Osteoblast (primary cell): ENCODE measurements around the gene DNAJA3. TPM values are rescaled to one million over a fixed set of nuclear protein-coding genes. Genes with fewer than 3 reads are reported as not detected.

Experiments used
- DNase-seq: peaks from one replicate; pipeline ENCODE4 v3.0.0; 2011; ENCODE audit warnings: low spot score, mixed read lengths; ENCODE audit not compliant: insufficient read length; ENCODE audit errors: missing footprints
- H2AFZ ChIP-seq: 2 replicates; pipeline ENCODE4 v1.6.0; 2011; ENCODE audit warnings: mild to moderate bottlenecking, low read length
- H3K27ac ChIP-seq: 2 replicates; pipeline ENCODE4 v1.5.1; 2011; ENCODE audit warnings: mild to moderate bottlenecking, low read depth, low read length, moderate library complexity
- H3K27me3 ChIP-seq: 2 replicates; pipeline ENCODE4 v1.6.0; 2012; ENCODE audit warnings: mild to moderate bottlenecking, control low read depth, inconsistent platforms, low read length, moderate library complexity; ENCODE audit not compliant: insufficient read depth
- H3K36me3 ChIP-seq: 2 replicates; pipeline ENCODE4 v1.5.1; 2011; ENCODE audit warnings: mild to moderate bottlenecking, low read length, control low read depth, moderate library complexity; ENCODE audit not compliant: insufficient read depth
- H3K4me1 ChIP-seq: 2 replicates; pipeline ENCODE4 v1.5.1; 2011; ENCODE audit warnings: mild to moderate bottlenecking, low read length, control low read depth, moderate library complexity; ENCODE audit not compliant: insufficient read depth
- H3K4me2 ChIP-seq: 2 replicates; pipeline ENCODE4 v1.6.0; 2011; ENCODE audit warnings: mild to moderate bottlenecking, low read length; ENCODE audit not compliant: insufficient read depth
- H3K4me3 ChIP-seq: fragments of 200-600 bp; sonication (generic); 3 replicates; pipeline ENCODE4 v1.5.1; 2012; ENCODE audit warnings: mild to moderate bottlenecking, low read length, inconsistent platforms; ENCODE audit not compliant: insufficient read depth
- H3K79me2 ChIP-seq: 2 replicates; pipeline ENCODE4 v1.6.0; 2012; ENCODE audit warnings: mild to moderate bottlenecking, low read length, control low read depth, inconsistent platforms; ENCODE audit not compliant: insufficient read depth
- H3K9me3 ChIP-seq: 2 replicates; pipeline ENCODE4 v1.5.1; 2011; ENCODE audit warnings: low read depth, low read length, control low read depth
- H4K20me1 ChIP-seq: 2 replicates; pipeline ENCODE4 v1.6.0; 2012; ENCODE audit warnings: mild to moderate bottlenecking, low read length, control low read depth; ENCODE audit not compliant: insufficient read depth
- total RNA-seq: library from RNA; depleted of rRNA; stranded (reverse); fragments of >200 nt; gene quantifications from 2 replicates; pipeline ENCODE4 v1.2.3, GENCODE V29; 2012
- TF ChIP-seq, protein P1 (sequence below): IDR thresholded peaks from 2 replicates; pipeline ENCODE4 v1.5.1; 2011; ENCODE audit warnings: mild to moderate bottlenecking, low read depth, low read length, moderate library complexity; ENCODE audit errors: extremely low read depth

The DNAJA3 gene
- total RNA-seq, 1 donor, result 30.0 TPM

DNA sequence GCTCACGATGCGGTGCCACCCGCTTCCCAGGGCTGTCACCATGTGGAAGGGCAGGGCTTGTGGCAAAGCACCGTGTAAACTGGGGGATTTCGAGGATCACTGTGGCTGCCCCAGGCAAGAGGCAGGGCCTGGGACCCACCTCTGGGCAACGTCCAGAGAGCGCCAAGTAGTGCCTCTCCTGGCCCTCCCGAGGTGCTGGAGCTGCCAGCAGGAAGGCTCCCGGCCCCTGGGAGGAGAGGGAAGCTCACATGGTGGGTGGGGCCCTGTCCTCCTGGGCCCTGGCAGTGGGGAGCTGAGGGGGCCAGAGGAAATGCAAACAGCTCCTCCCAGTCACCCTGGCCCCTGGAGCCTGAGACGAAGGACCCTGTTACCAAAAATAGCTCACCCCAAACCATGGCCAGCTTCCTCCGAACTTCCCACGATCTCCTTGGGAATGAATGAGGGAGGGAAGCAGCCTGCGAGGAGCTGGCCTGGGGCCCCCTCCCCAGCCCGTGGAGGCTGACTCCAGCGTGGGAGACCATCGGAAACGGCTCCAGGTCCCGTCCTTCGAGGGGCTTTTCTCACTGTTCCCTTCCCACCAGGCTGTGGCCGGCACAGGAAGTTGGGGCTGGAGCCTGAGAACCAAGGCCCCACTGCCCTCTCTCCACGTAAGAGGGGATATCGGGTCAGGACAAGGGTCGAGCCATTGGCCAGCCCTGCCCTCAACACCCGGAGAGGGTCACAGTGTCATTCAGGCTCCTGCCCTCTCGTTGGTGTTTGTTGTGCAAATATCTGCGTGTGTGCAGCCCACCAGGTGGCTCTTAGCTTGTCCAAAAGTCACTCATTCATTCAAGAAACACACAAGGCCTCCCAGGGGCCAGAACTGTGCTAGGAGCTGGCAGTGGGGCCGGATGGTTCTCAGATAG, 36.4 kb upstream of the DNAJA3 start:
- H3K9me3 ChIP-seq, result no peaks in the 10 kb centered on the region
- TF ChIP-seq, protein P1, sequence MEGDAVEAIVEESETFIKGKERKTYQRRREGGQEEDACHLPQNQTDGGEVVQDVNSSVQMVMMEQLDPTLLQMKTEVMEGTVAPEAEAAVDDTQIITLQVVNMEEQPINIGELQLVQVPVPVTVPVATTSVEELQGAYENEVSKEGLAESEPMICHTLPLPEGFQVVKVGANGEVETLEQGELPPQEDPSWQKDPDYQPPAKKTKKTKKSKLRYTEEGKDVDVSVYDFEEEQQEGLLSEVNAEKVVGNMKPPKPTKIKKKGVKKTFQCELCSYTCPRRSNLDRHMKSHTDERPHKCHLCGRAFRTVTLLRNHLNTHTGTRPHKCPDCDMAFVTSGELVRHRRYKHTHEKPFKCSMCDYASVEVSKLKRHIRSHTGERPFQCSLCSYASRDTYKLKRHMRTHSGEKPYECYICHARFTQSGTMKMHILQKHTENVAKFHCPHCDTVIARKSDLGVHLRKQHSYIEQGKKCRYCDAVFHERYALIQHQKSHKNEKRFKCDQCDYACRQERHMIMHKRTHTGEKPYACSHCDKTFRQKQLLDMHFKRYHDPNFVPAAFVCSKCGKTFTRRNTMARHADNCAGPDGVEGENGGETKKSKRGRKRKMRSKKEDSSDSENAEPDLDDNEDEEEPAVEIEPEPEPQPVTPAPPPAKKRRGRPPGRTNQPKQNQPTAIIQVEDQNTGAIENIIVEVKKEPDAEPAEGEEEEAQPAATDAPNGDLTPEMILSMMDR, result no peak
- H3K4me1 ChIP-seq, result peaks cover 51% of the 10 kb centered on the region
- H3K79me2 ChIP-seq, result no peaks in the 10 kb centered on the region
- no peak overlapping the region for H2AFZ ChIP-seq
- no peaks in the 10 kb centered on the region for H3K27me3 ChIP-seq
- DNase-seq, result peak; percentile 86
- H3K4me3 ChIP-seq, result no peak overlapping the region
- peaks cover 20% of the 10 kb centered on the region for H4K20me1 ChIP-seq
- no peak overlapping the region for H3K4me2 ChIP-seq
- H3K27ac ChIP-seq, result no peak overlapping the region
- H3K36me3 ChIP-seq, result no peaks in the 10 kb centered on the region

DNA sequence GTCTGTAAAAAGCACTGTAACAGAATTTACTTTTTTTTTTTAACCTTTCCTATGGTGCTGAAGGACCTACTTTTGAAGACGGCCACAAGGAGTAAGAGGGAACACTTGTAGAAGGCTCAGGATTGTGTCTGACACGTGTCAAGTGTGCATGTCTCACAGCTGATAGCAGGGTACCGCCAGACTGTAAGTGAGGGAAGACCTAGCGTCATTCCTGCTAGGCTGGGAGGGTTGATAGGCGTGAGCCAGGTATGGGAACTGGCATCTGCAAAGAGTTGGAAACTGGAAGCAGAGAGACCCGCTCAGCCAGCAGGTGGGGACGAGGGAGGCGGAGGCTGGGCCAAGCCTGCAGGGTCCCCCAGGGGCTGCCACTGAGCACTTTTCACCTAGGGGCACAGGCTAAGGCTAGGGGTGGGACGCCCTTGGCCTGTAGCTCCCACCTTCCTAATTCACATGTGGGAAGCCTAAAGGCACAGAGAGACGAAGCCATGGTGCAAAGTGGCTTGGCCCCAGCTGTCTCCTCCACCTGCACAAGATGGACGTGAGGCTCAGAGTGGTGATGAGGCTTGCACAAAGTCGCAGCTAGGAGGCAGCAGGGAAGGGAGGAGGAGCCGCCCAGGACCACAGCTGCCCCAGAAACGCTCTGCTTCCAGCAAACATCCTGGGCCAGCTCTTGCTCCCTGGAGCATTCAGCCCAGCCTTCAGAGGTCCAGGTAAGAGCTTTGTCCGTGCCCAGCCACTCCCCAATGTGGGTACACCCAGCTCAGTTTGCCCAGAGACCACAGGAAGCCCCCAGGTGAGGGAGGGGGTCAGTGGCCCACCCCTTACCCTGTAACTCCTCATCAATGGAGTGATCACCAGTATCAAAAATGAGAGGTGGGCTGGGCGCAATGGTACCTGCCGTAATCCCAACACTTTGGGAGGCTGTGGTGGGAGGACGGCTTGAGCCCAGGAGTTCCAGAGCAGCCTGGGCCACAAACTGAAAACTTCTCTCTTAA, 35.1 kb upstream of the DNAJA3 start:
- Histone ChIP-seq H3K4me1 (peaks cover 44% of the 10 kb centered on the region), H3K4me2 (no peak overlapping the region)

DNA sequence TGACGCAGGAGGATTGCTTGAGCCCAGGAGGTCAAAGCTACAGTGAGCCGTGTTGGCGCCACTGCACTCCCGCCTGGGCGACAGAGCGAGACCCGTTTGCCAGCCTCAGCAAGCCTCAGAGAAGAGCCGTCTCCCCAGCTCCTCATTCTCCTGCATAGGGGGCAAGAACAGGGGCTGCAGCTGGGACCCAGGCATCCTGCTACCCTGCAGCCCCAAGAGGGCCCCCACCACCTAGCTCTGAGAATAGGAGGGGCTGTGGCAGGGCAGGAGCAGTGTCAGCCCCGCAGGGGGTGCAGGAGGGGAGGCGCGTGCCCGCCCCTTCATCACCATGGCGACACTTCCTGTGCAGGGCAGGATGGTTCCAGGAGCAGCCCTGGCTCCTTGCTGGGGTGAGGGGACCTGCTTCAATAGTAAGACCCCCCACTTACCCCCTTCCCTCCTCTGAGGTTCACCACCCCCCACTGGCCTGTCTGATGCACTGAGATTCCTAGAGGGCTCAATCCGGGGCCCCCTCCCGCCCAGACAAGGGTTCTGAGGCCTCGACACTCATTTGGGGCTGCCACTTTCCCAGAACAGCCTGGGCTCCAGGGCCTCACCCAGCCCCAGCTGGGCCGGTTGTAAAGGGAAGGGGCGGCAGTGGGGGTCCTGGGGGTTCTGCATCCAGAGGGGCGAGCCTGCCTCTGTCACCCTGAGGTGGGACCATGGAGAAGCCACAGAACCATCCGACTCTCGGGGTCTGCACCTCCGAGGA, 33.9 kb upstream of the DNAJA3 start:
- Histone ChIP-seq H3K9me3 (no peaks in the 10 kb centered on the region), H3K27ac (no peak overlapping the region), H3K27me3 (no peaks in the 10 kb centered on the region), H3K4me3 (no peak overlapping the region), H3K4me1 (peaks cover 32% of the 10 kb centered on the region), H3K36me3 (peaks cover 7% of the 10 kb centered on the region), H2AFZ (no peak overlapping the region), H3K4me2 (no peak overlapping the region), H3K79me2 (no peaks in the 10 kb centered on the region), H4K20me1 (no peaks in the 10 kb centered on the region)
- TF ChIP-seq, protein P1, result no peak
- DNase-seq, result peak; percentile 87

More for the DNA sequence above, 35.1 kb upstream of the DNAJA3 start:
- H3K4me3 ChIP-seq, result no peak overlapping the region
- TF ChIP-seq, protein P1, result no peak
- H4K20me1 ChIP-seq, result peaks cover 9% of the 10 kb centered on the region
- H3K27ac ChIP-seq, result no peak overlapping the region
- no peaks in the 10 kb centered on the region for H3K9me3 ChIP-seq
- no peak overlapping the region for H2AFZ ChIP-seq
- no peaks in the 10 kb centered on the region for H3K27me3 ChIP-seq
- no peaks in the 10 kb centered on the region for H3K79me2 ChIP-seq
- peak; percentile 87 for DNase-seq
- peaks cover 7% of the 10 kb centered on the region for H3K36me3 ChIP-seq
